C4-2B (cell line): ENCODE data around the gene PRR7.
"Not testable (repeated sequence)": the region's sequence is repeated elsewhere in the genome, so short reads cannot be mapped to it uniquely, and the experiment has no call there.

Source experiments
- H3K27ac ChIP-seq: fragments of 450-650 bp; 2 replicates; pipeline ENCODE4 v1.5.1; 2017
- CTCF ChIP-seq: fragments of 450-650 bp; conservative IDR thresholded peaks from 2 replicates; pipeline ENCODE4 v1.5.1; 2017; ENCODE audit warnings: mild to moderate bottlenecking
- ZFX ChIP-seq: fragments of 450-650 bp; IDR thresholded peaks from 2 replicates; pipeline ENCODE4 v1.6.1; 2017

Gene PRR7

GRCh38 chr5:177482359-177482795, 35.8 kb downstream of the PRR7 start:
- no peak overlapping the region for H3K27ac ChIP-seq
- TF ChIP-seq ZFX (no peak), CTCF (no peak)

GRCh38 chr5:177483042-177483441, 36.4 kb downstream of the PRR7 start:
- TF ChIP-seq ZFX (no peak), CTCF (no peak)
- no peak overlapping the region for H3K27ac ChIP-seq

- TF ChIP-seq ZFX (no peak), CTCF (no peak)
- no peak overlapping the region for H3K27ac ChIP-seq
Measured at GRCh38 chr5:177483994-177484901, 37.6 kb downstream of the PRR7 start.

DNA sequence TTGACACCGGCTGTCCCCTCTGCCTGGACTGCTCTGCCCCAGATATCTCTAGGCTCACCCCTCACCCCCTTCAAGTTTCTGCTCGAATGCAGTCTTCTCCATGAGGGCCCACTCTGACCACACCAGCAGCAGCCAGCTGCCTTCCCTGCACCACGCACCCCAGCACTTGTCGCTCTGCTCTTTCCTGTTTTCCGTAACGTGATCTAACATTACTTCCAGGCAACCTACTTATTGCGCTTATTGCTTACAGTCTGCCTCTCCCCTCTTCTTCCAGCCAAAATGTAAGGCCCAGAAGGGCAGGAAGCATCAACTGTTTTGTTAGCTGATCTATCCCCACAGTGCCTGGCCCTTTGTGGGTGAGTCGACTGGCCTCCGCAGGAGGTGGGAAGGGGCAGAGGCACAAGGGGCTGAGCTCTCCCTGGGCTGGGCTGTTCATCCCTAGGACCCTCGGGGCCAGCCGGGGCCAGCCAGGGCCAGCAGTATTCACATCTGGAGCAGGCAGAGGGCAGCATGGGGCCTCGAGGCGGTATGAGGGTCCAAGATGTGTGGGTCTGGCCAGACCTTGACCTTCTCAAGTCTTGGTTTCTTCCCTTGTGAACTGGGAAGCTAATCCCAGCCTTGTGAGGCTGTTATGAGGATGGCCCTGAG, 38.4 kb downstream of the PRR7 start:
- TF ChIP-seq CTCF = no peak
- TF ChIP-seq ZFX = no peak
- no peak overlapping the region for H3K27ac ChIP-seq

GRCh38 chr5:177485753-177486152, 39.1 kb downstream of the PRR7 start:
- not testable (repeated sequence) for H3K27ac ChIP-seq

- no peak for TF ChIP-seq CTCF
- TF ChIP-seq ZFX = no peak
- no peak overlapping the region for H3K27ac ChIP-seq
Measured at GRCh38 chr5:177486256-177486655, 39.6 kb downstream of the PRR7 start.

GRCh38 chr5:177487144-177487543, 40.5 kb downstream of the PRR7 start:
- no peak overlapping the region for H3K27ac ChIP-seq
- TF ChIP-seq CTCF = no peak
